Skeletal muscle tissue (tissue), 4 donors: ENCODE measurements around the gene DYNC1LI1. TPM values are rescaled to one million over a fixed set of nuclear protein-coding genes. Genes with fewer than 3 reads are reported as not detected.

ENCODE experiments used
- H3K27ac ChIP-seq: one replicate; pipeline ENCODE4 v1.7.0; 2013; ENCODE audit warnings: mild to moderate bottlenecking, low read depth, low read length, inconsistent platforms
- H3K27me3 ChIP-seq, 3 donors: one replicate each; pipeline ENCODE4 v1.7.0; 2013; ENCODE audit warnings: low read length in 3 of 3; ENCODE audit not compliant: control insufficient read depth in 3 of 3, insufficient read depth in 3 of 3
- H3K36me3 ChIP-seq, 3 donors: one replicate each; pipeline ENCODE4 v1.7.0; 2013; ENCODE audit warnings: low read length in 3 of 3; ENCODE audit not compliant: control insufficient read depth in 3 of 3, insufficient read depth in 3 of 3
- H3K4me1 ChIP-seq, 3 donors: one replicate each; pipeline ENCODE4 v1.7.0; 2013; ENCODE audit warnings: low read length in 3 of 3, mild to moderate bottlenecking in 3 of 3; ENCODE audit not compliant: control insufficient read depth in 3 of 3, insufficient read depth in 3 of 3
- H3K4me3 ChIP-seq, 3 donors: one replicate each; pipeline ENCODE4 v1.7.0; 2013; ENCODE audit warnings: low read length in 3 of 3
- H3K9ac ChIP-seq, 3 donors: one replicate each; pipeline ENCODE4 v1.7.0; 2013; ENCODE audit warnings: low read length in 3 of 3, mild to moderate bottlenecking in 3 of 3, moderate library complexity in 2 of 3, low read depth in 1 of 3
- H3K9me3 ChIP-seq, 3 donors: one replicate each; pipeline ENCODE4 v1.7.0; 2013; ENCODE audit warnings: low read length in 3 of 3; ENCODE audit not compliant: control insufficient read depth in 3 of 3
- total RNA-seq: library from RNA; depleted of rRNA; stranded (reverse); fragments of >200 nt; gene quantifications from one replicate; pipeline ENCODE4 v1.2.3, GENCODE V29; 2014
- donor health status: Osteomylitis.

DYNC1LI1 gene
- total RNA-seq, 1 donor from 2014 or later, result 25.6 TPM

DNA sequence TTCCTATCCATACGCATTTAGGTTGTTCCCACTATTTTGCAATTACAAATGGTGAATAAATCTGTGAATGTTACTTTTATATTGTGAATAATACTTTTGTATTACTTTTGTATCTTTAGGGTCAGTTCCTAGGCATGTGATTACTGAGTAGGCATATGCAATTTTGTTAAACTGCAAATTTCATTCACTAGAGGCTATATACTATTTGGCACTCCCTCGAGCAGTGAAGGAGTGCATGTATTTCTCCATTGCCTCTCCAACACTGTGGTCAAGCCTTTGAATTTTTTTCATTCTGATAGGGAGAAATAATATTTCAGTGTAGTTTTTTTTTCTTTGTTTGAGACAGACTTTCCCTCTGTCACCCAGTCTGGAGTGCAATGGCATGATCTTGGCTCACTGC, 59.7 kb downstream of the DYNC1LI1 start:
- Histone ChIP-seq H3K27me3 (no peaks in the 10 kb centered on the region), H3K4me1 (no peaks in the 10 kb centered on the region), H3K9ac (no peak overlapping the region), H3K36me3 (no peaks in the 10 kb centered on the region), H3K9me3 (no peaks in the 10 kb centered on the region), H3K27ac (no peak overlapping the region), H3K4me3 (no peak overlapping the region)

DNA sequence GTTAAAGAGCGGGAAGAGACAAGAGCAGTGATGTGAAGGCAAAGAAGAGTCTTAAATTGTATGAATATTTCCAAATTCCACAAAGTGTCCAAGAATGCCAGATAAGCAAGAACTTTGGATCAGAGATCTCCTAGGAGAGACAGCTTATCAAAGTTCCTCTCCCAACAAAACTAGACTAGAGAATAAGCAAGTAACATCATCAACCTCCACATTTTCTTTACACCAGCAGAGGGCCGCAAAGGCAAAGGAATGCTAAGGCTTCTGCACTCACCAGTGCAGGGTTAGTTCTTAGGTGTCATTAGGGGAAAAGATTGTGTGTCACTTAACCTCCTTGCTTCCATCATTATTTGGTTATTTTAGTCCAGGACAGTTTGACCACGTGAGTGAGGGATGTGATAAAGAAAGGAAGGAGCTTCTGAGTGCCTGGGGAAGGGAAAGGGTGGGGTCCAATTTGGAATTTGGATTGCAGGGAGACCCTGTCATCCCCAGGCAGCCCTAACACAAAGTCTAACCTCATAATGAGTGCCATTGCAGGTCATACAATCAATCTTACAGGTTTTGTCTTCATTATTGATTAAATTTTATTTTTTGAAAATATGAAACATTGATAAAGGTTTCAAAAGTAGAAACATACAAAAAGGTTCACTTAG, 60.5 kb downstream of the DYNC1LI1 start:
- no peaks in the 10 kb centered on the region for H3K9me3 ChIP-seq
- H3K27ac ChIP-seq, result no peak overlapping the region
- no peaks in the 10 kb centered on the region for H3K36me3 ChIP-seq
- no peaks in the 10 kb centered on the region for H3K27me3 ChIP-seq
- H3K4me1 ChIP-seq, result no peaks in the 10 kb centered on the region
- H3K9ac ChIP-seq, result no peak overlapping the region
- no peak overlapping the region for H3K4me3 ChIP-seq

DNA sequence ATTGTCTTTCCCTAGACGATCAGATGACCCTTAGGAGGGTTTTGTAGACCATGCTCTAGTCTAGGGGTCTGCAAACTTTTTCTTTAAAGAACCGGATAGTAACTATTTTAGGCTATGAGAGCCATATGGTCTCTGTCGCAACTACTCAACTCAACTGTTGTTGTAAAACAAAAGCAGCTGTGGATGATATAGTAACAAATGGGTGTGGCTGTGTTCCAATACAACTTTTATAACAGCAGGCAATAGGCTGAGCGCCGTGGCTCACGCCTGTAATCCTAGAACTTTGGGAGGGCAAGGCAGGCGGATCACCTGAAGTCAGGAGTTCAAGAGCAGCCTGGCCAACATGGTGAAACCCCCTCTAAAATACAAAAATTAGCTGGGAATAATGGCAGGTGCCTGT, 61.9 kb downstream of the DYNC1LI1 start:
- H3K4me1 ChIP-seq, result no peaks in the 10 kb centered on the region
- no peaks in the 10 kb centered on the region for H3K27me3 ChIP-seq
- H3K36me3 ChIP-seq, result no peaks in the 10 kb centered on the region
- H3K27ac ChIP-seq, result no peak overlapping the region
- H3K9ac ChIP-seq, result no peak overlapping the region
- H3K4me3 ChIP-seq, result no peak overlapping the region
- H3K9me3 ChIP-seq, result no peaks in the 10 kb centered on the region

DNA sequence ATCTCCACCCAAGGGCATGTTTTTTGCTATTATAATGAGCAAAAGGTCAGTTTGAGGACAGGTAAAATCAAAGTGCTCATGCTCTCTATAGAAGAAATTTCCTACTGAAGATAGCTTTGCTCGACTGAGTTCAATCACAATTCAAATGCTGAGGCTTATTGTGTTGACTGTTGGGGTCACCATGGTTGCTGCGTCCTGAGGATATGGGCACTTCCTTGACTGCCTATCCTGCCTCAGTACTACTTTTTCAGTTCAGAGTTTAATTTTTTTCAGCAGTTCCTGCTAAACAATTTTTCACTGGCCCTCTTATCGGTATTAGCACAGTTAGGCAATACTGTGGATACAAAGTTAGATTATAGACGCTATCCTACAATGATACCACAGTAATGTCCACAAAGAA, 64.2 kb downstream of the DYNC1LI1 start:
- Histone ChIP-seq H3K27me3 (no peaks in the 10 kb centered on the region), H3K9ac (no peak overlapping the region), H3K9me3 (no peaks in the 10 kb centered on the region), H3K36me3 (no peaks in the 10 kb centered on the region), H3K4me3 (no peak overlapping the region), H3K4me1 (peaks cover 0 to 9% (median 2%) of the 10 kb centered on the region in 3 donors), H3K27ac (no peak overlapping the region)

DNA sequence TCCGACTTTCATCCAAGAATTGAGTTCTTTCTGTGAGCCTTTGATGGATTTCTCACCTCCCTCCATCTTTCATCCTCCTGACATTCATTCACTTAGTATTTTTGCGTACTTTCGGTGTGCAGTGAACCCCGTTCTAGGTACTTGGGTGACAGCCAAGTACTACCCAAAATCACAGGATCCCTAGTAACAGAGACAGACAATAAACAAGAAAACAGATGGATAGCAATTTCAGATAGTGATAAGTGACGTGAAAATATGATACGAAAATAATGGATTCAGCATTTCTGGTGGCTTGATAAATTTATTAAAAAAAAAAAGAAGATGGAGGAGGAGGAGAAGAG, 67.7 kb downstream of the DYNC1LI1 start:
- Histone ChIP-seq H3K9ac (peak overlapping the region; percentile 83 to 92 (median 87)), H3K27ac (peak overlapping the region; percentile 90), H3K4me3 (peak overlapping the region; percentile 89 to 95 (median 94)), H3K4me1 (peaks cover 2 to 9% (median 5%) of the 10 kb centered on the region in 3 donors), H3K36me3 (peaks cover 0 to 2% (median 0%) of the 10 kb centered on the region in 3 donors), H3K27me3 (no peaks in the 10 kb centered on the region), H3K9me3 (no peaks in the 10 kb centered on the region)

DNA sequence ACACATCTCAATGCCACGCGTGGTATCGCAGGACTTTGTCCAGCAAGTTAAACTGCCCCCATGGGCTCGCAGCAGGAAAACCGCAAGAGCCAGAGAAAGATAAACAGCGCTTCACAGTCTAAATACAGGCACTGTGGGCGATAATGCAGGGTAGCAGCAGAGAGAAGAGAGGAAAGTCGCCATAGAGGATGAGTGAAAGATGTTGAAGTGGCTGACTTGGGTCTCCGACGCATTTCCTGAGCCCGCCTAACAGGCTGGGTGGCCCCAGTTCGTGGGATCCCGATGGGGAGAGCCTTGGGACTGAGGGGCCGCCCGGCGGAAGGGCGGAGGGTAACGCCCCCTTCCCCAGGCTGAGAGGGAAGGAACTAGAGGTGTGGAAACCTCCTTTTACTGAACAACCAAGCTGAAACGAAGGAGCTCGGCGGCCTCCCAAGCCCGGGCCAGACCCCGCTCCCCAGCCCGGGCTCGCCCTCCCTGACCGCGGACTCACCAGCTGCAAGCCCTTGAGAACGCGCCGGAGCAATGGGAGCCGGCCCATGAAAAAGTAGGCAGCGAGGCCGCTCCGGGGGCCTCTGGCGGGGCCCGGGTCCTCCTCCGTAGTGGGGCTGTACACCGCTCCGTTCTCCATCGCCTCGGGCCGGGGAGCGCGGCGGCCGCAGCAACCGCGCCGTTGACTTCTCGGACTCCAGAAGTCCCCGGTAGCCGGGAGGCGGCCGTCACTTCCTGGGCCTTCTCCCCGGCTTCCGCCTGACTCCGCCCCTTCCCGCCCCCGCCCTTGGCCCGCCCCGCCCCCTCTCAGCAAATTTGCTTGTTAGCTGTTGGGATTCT, 68.3 kb downstream of the DYNC1LI1 start, which contains the start of gene CMTM6:
TSS of gene CMTM6 (minus strand) at position 735 of the 828 bp plus-strand sequence. CDS start at position 628, 107 bp downstream.
- Histone ChIP-seq H3K27me3 (no peaks in the 10 kb centered on the region), H3K9ac (peak within 1 kb of the TSS; percentile 86 to 92 (median 87)), H3K4me3 (peak within 1 kb of the TSS; percentile 89 to 95 (median 95)), H3K27ac (peak within 1 kb of the TSS; percentile 90), H3K36me3 (peaks cover 0 to 2% (median 0%) of the 10 kb centered on the region in 3 donors), H3K4me1 (peaks cover 2 to 9% (median 5%) of the 10 kb centered on the region in 3 donors), H3K9me3 (no peaks in the 10 kb centered on the region)

DNA sequence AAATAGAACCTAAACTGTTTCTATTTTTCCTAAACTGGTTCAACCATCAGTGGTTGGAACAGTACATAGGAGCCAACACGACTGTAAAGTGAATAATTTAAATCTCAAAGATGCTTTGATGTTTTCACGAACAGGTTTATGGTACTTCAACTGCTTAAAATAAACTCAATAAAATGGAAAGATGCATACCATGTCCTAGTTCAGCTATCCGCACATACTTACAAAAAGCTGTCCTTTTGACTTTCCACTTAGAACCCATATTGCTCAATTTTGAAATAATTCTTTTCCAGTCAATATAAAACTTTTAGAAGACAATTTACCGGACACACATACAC, 68.9 kb downstream of the DYNC1LI1 start:
- H3K9me3 ChIP-seq, result no peaks in the 10 kb centered on the region
- no peaks in the 10 kb centered on the region for H3K27me3 ChIP-seq
- H3K4me1 ChIP-seq, result peaks cover 2 to 9% (median 5%) of the 10 kb centered on the region in 3 donors
- peak overlapping the region; percentile 90 for H3K27ac ChIP-seq
- H3K4me3 ChIP-seq, result peak overlapping the region; percentile 89 to 95 (median 95)
- peak overlapping the region; percentile 86 to 92 (median 87) for H3K9ac ChIP-seq
- H3K36me3 ChIP-seq, result peaks cover 0 to 2% (median 0%) of the 10 kb centered on the region in 3 donors

DNA sequence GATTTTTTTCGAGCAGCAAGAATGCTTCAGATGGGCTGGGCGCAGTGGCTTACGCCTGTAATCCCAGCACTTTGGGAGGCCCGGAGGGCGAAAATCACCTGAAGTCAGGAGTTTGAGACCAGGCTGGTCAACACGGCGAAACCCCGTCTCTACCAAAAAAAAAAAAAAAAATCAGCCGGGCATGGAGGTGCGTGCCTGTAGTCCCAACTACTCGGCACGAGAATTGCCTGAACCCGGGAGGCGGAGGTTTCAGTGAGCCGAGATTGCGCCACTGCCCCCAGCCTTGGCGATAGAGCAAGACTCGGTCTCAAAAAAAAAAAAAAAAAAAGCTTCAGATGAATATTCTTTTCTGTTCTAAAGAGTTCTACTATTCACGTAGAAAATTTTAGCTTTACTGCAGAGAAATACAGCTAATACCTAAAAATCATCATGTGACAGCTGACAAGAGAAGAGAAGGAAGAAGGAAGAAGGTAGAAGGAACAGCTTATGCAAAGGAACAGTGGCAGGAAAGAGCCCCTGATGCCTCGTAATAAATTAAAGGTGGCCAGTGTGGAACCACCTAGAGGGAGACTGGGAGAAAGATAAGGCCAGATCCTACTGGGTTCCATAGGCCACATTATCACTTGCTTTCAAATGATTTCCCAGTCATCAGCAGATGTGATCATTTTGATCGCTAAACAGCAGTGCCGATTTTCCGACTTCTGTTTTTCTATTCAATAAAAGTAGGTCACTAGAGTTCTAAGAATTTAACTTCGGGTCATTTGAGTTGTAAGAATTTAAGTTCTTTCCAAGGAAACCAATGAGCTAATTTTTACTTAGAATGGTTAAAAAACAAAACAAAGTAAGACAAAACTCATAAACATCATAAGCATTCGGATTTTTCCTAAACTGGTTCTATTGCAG, 69.5 kb downstream of the DYNC1LI1 start:
- Histone ChIP-seq H3K9ac (peak overlapping the region in 2 of 3 donors; percentile 87 to 92), H3K9me3 (no peaks in the 10 kb centered on the region), H3K4me3 (peak overlapping the region; percentile 89 to 95 (median 95)), H3K4me1 (peaks cover 2 to 9% (median 5%) of the 10 kb centered on the region in 3 donors), H3K27me3 (no peaks in the 10 kb centered on the region), H3K27ac (peak overlapping the region; percentile 90), H3K36me3 (peaks cover 0 to 2% (median 0%) of the 10 kb centered on the region in 3 donors)

DNA sequence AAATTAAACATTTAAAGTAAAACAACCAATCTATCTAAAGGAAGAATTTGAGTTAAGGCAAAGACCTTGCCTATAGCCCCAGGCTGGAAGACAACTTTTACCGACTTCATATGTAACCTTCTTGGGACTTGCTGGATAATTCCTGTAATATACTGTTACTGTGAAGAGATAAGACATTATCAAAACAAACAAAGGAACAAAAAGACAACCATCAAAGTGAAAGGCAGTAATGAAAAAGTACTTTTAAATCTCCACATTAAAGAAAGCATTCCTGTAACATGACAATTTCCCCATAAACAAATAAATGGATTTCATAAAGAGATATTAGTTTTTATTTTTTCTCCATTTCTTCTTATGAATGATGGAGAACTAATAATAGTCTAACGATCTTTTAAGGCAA, 70.4 kb downstream of the DYNC1LI1 start:
- peaks cover 2 to 13% (median 5%) of the 10 kb centered on the region in 3 donors for H3K4me1 ChIP-seq
- H3K9ac ChIP-seq, result no peak overlapping the region
- H3K36me3 ChIP-seq, result peaks cover 0 to 2% (median 0%) of the 10 kb centered on the region in 3 donors
- no peaks in the 10 kb centered on the region for H3K27me3 ChIP-seq
- H3K9me3 ChIP-seq, result no peaks in the 10 kb centered on the region
- H3K4me3 ChIP-seq, result no peak overlapping the region
- no peak overlapping the region for H3K27ac ChIP-seq
